Gastroesophageal sphincter (tissue), 3 donors: Measurements from ENCODE around the gene RALGAPA1.

Source experiments
- CTCF ChIP-seq, 4 experiments: fragments of 200-600 bp in 2 of 4; fragments of 450-650 bp in 2 of 4; sonication (generic) in 1 of 4; IDR thresholded peaks; one replicate each; pipeline ENCODE4 v1.5.1; 2017 to 2019; ENCODE audit warnings: antibody characterized with exemption in 4 of 4, mild to moderate bottlenecking in 2 of 4, moderate library complexity in 2 of 4
- POLR2A ChIP-seq, 2 donors: fragments of 450-650 bp; IDR thresholded peaks; one replicate each; pipeline ENCODE4 v1.6.1; 2017; ENCODE audit warnings: antibody characterized with exemption in 2 of 2, mild to moderate bottlenecking in 2 of 2, moderate library complexity in 1 of 2
- POLR2AphosphoS5 ChIP-seq: sonication (generic); formaldehyde crosslinking; IDR thresholded peaks from one replicate; pipeline ENCODE4 v1.6.1; 2017; ENCODE audit warnings: antibody characterized with exemption

- TF ChIP-seq POLR2A (IDR thresholded peaks at IDR 0.05) (no peak), CTCF (IDR thresholded peaks at IDR 0.05) (no peak), POLR2AphosphoS5 (no peak)
These were observed 47.2 kb downstream of the RALGAPA1 start for GRCh38 chr14:35761922-35762321.
